Activated naive CD4-positive, alpha-beta T cell treated with anti-CD3 and anti-CD28 coated beads for 36 hours (primary cell): ENCODE results near the gene ANKDD1A. TPM values are rescaled to one million over a fixed set of nuclear protein-coding genes. Genes with fewer than 3 reads are reported as not detected.

Experiments
- CTCF ChIA-PET: fragments of 350-600 bp; sonication (Branson Sonifier 250); formaldehyde crosslinking; loops from one replicate; lab custom pipeline; 2021; ENCODE audit warnings: antibody characterized with exemption; lab: Charles Lee
- DNase-seq: peaks from one replicate; pipeline ENCODE4 v3.0.0-alpha.2; 2020
- H3K27ac Mint-ChIP-seq: one replicate; pipeline ENCODE4 v1.8.0; 2021; ENCODE audit warnings: mild to moderate bottlenecking, mixed read lengths
- H3K27me3 Mint-ChIP-seq: one replicate; pipeline ENCODE4 v1.8.0; 2021; ENCODE audit warnings: low read depth, mixed read lengths
- H3K36me3 Mint-ChIP-seq: one replicate; pipeline ENCODE4 v1.8.0; 2021; ENCODE audit warnings: low read depth, mixed read lengths
- H3K4me1 Mint-ChIP-seq: one replicate; pipeline ENCODE4 v1.8.0; 2021; ENCODE audit warnings: low read depth, mixed read lengths
- H3K4me3 Mint-ChIP-seq: one replicate; pipeline ENCODE4 v1.8.0; 2021; ENCODE audit warnings: mild to moderate bottlenecking, moderate library complexity, mixed read lengths
- H3K9me3 Mint-ChIP-seq: one replicate; pipeline ENCODE4 v1.8.0; 2021; ENCODE audit warnings: mixed read lengths
- intact Hi-C: fragments of 100-400 bp; cut with micrococcal nuclease; formaldehyde crosslinking; loops from one replicate; pipeline ENCODE4 v1.15.1; 2023
- total RNA-seq, 2 experiments: library from RNA; stranded (reverse); gene quantifications; one replicate each; pipeline ENCODE4 v1.2.3, GENCODE V29; 2021

ANKDD1A gene
- total RNA-seq, 2 experiments from 2014 or later: 2.3 to 3.1 TPM

GRCh38 chr15:64909546-64909945, 2.2 kb upstream of the ANKDD1A start:
- H3K27ac Mint-ChIP-seq: no peak overlapping the region
- H3K4me1 Mint-ChIP-seq: peaks cover 11% of the 10 kb centered on the region
- no peaks in the 10 kb centered on the region for H3K36me3 Mint-ChIP-seq
- intact Hi-C loops: loop anchor here (5.0 kb wide), 1 partner anchor 83 kb away; no protein-coding TSS in a partner anchor
- no peak overlapping the region for H3K4me3 Mint-ChIP-seq
- H3K9me3 Mint-ChIP-seq: no peaks in the 10 kb centered on the region
- DNase-seq: no peak
- CTCF ChIA-PET: interaction anchor here (1.5 kb wide), 1 partner anchor 74 kb away, joined by 6 read pairs; no protein-coding TSS in a partner anchor
- peaks cover 7% of the 10 kb centered on the region for H3K27me3 Mint-ChIP-seq

- H3K27me3 Mint-ChIP-seq: peaks cover 7% of the 10 kb centered on the region
- H3K4me1 Mint-ChIP-seq: peaks cover 4% of the 10 kb centered on the region
- CTCF ChIA-PET: interaction anchor here (1.0 to 1.1 kb wide), 2 partner anchors 182 to 228 kb away, joined by 4 read pairs; no protein-coding TSS in a partner anchor
- H3K9me3 Mint-ChIP-seq: no peaks in the 10 kb centered on the region
- H3K27ac Mint-ChIP-seq: no peak overlapping the region
- intact Hi-C loops: no loop called here
- no peaks in the 10 kb centered on the region for H3K36me3 Mint-ChIP-seq
- DNase-seq: no peak
- H3K4me3 Mint-ChIP-seq: peak overlapping the region; percentile 46
Observed at GRCh38 chr15:64912379-64913325, 950 bp downstream of the ANKDD1A start.

GRCh38 chr15:64915518-64916227, 4.0 kb downstream of the ANKDD1A start:
- no peak for DNase-seq
- intact Hi-C loops: no loop called here
- Mint-ChIP-seq H3K36me3 (no peaks in the 10 kb centered on the region), H3K27me3 (peaks cover 7% of the 10 kb centered on the region), H3K4me1 (peaks cover 4% of the 10 kb centered on the region), H3K4me3 (no peak overlapping the region), H3K9me3 (no peaks in the 10 kb centered on the region), H3K27ac (no peak overlapping the region)
- CTCF ChIA-PET: interaction anchor here (0.6 to 1.6 kb wide), 4 partner anchors 10 to 403 kb away, joined by 3 to 7 read pairs (median 4); no protein-coding TSS in a partner anchor

- Mint-ChIP-seq H3K27ac (no peak overlapping the region), H3K4me3 (no peak overlapping the region), H3K4me1 (peaks cover under 1% of the 10 kb centered on the region), H3K36me3 (no peaks in the 10 kb centered on the region), H3K27me3 (peaks cover under 1% of the 10 kb centered on the region), H3K9me3 (no peaks in the 10 kb centered on the region)
- no peak for DNase-seq
- CTCF ChIA-PET: interaction anchor here (0.6 to 1.6 kb wide), 4 partner anchors 11 to 402 kb away, joined by 3 to 7 read pairs (median 4); no protein-coding TSS in a partner anchor
- intact Hi-C loops: no loop called here
Observed at GRCh38 chr15:64916365-64916764, 4.7 kb downstream of the ANKDD1A start.

DNA sequence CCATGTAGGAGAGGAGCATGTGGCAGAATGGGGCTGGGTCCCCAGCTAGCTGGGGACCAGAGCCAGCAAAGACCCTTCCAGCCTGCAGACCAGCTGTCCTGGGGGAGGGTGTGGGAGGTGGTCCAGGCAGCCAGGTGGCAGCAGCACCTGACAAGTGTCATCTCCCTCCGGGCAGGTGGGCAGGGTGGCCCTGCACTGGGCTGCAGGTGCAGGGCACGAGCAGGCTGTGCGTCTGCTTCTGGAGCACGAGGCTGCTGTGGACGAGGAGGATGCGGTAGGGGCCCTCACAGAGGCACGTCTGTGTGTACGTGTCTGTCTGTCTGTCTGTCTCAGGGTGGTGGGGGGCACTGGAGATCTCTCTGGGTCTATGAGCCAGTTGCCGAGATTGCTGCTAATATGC, 5.5 kb downstream of the ANKDD1A start:
- H3K4me1 Mint-ChIP-seq: no peaks in the 10 kb centered on the region

GRCh38 chr15:64919721-64920120, 8.0 kb downstream of the ANKDD1A start:
- Mint-ChIP-seq H3K27me3 (no peaks in the 10 kb centered on the region), H3K4me1 (no peaks in the 10 kb centered on the region), H3K9me3 (no peaks in the 10 kb centered on the region), H3K27ac (no peak overlapping the region), H3K36me3 (no peaks in the 10 kb centered on the region), H3K4me3 (no peak overlapping the region)
- no peak for DNase-seq
- CTCF ChIA-PET: interaction anchor here (0.7 kb wide), 1 partner anchor 13 kb away, joined by 3 read pairs; no protein-coding TSS in a partner anchor
- intact Hi-C loops: no loop called here

More for the DNA sequence above, 5.5 kb downstream of the ANKDD1A start:
- no peak overlapping the region for H3K4me3 Mint-ChIP-seq
- no peaks in the 10 kb centered on the region for H3K9me3 Mint-ChIP-seq
- no peaks in the 10 kb centered on the region for H3K27me3 Mint-ChIP-seq
- DNase-seq: no peak
- CTCF ChIA-PET: interaction anchor here (0.6 kb wide), 1 partner anchor 136 kb away, joined by 3 read pairs; no protein-coding TSS in a partner anchor
- H3K27ac Mint-ChIP-seq: no peak overlapping the region
- no peaks in the 10 kb centered on the region for H3K36me3 Mint-ChIP-seq
- intact Hi-C loops: no loop called here

DNA sequence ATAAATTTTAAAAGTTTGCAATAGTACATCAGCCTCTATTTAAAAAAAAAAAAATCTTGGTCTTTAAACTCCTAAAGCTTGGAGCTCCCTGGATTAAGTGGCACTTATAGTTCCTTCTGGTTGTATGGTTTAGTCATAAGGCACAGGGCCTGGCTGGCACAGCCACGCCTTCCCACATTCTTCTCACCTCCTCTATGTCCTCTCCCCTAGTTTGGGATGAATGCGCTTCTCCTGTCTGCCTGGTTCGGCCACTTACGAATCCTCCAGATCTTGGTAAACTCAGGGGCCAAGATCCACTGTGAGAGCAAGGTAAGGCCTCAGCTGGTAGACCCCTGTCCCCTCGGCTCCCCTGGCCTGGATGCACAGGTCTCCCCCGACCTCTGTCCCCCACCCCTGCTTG, 10.0 kb downstream of the ANKDD1A start:
- Mint-ChIP-seq H3K27me3 (no peaks in the 10 kb centered on the region), H3K9me3 (no peaks in the 10 kb centered on the region), H3K36me3 (no peaks in the 10 kb centered on the region), H3K4me3 (no peak overlapping the region), H3K4me1 (no peaks in the 10 kb centered on the region), H3K27ac (no peak overlapping the region)
- CTCF ChIA-PET: no interaction called here
- intact Hi-C loops: no loop called here
- DNase-seq: no peak

GRCh38 chr15:64923546-64923945, 11.8 kb downstream of the ANKDD1A start:
- Mint-ChIP-seq H3K36me3 (no peaks in the 10 kb centered on the region), H3K9me3 (no peaks in the 10 kb centered on the region), H3K4me1 (no peaks in the 10 kb centered on the region), H3K27ac (no peak overlapping the region), H3K4me3 (no peak overlapping the region), H3K27me3 (no peaks in the 10 kb centered on the region)
- no peak for DNase-seq
- CTCF ChIA-PET: no interaction called here
- intact Hi-C loops: no loop called here

DNA sequence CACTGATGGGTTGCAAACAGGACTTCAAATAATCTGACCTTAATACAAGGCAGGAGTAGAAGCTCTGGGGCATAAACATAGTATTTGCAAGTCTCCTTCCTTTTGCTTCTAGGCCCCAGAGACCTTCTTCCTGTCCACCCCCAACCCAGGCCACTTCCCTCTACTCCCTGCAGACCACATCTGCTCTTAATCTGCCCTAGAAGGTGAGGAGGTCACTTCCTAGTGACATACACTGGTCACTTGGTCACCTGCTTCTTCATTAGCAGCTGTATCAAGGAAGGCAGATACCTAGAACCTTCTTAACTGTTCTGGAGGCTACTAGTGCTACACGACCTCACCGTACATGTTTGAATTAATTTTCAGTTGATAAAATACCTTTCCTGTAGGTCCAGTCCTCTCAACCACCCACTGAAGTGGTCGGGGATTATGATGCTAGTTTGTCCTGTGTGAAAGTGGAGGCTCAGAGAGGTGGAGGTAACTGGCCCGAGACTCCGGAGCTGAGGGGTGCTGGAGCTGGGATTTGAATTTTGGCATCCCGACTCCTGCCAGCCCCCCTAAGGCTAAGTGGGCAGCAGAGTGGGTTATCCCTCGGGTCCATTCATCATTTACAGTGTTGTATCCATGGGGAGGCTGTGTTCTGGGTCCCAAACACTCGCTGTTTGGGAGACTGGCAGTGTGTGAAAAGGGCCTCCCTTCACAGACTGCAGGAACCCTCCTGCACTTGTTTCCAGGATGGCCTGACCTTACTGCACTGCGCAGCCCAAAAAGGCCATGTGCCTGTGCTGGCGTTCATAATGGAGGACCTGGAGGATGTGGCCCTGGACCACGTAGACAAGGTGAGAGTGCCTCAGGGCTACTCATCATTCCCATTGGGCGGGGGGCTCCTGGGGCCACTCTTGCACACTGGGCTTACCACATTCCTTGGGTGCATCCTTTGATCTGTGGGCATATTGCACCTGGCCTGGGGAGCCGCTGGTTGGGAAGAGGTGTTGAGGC, 13.9 kb downstream of the ANKDD1A start:
- CTCF ChIA-PET: interaction anchor here (0.6 kb wide), 1 partner anchor 1279 kb away, joined by 4 read pairs; no protein-coding TSS in a partner anchor
- Mint-ChIP-seq H3K27ac (no peak overlapping the region), H3K36me3 (no peaks in the 10 kb centered on the region), H3K9me3 (no peaks in the 10 kb centered on the region), H3K4me1 (no peaks in the 10 kb centered on the region), H3K4me3 (no peak overlapping the region), H3K27me3 (no peaks in the 10 kb centered on the region)
- no peak for DNase-seq
- intact Hi-C loops: no loop called here

- DNase-seq: no peak
- no peak overlapping the region for H3K27ac Mint-ChIP-seq
- H3K27me3 Mint-ChIP-seq: no peaks in the 10 kb centered on the region
- no peaks in the 10 kb centered on the region for H3K4me1 Mint-ChIP-seq
- no peak overlapping the region for H3K4me3 Mint-ChIP-seq
- CTCF ChIA-PET: no interaction called here
- no peaks in the 10 kb centered on the region for H3K9me3 Mint-ChIP-seq
- intact Hi-C loops: no loop called here
- no peaks in the 10 kb centered on the region for H3K36me3 Mint-ChIP-seq
Observed at GRCh38 chr15:64926661-64927060, 15.0 kb downstream of the ANKDD1A start.

GRCh38 chr15:64928626-64929220, 17.0 kb downstream of the ANKDD1A start:
- intact Hi-C loops: no loop called here
- Mint-ChIP-seq H3K36me3 (no peaks in the 10 kb centered on the region), H3K27ac (no peak overlapping the region), H3K4me3 (no peak overlapping the region), H3K9me3 (no peaks in the 10 kb centered on the region), H3K27me3 (no peaks in the 10 kb centered on the region), H3K4me1 (no peaks in the 10 kb centered on the region)
- CTCF ChIA-PET: interaction anchor here (0.6 kb wide), 1 partner anchor 76 kb away, joined by 4 read pairs; no protein-coding TSS in a partner anchor
- DNase-seq: no peak
